Measurements from ENCODE around the gene EXOC4.

Gene EXOC4

GRCh38 chr7:133452577-133452976 is 199.7 kb downstream of the EXOC4 start:
- no peaks in the 10 kb centered on the region for H3K36me3 ChIP-seq (ENCODE audit: control insufficient read depth, insufficient read depth, low read length)
- no peak for TF ChIP-seq CTCF (IDR thresholded peaks at IDR 0.05; ENCODE audit: insufficient read depth, low read length, poor library complexity, severe bottlenecking)
- no peak for DNase-seq (ENCODE audit: extremely low read depth, insufficient read length)
- no peak overlapping the region for H3K4me3 ChIP-seq (replicated peaks; ENCODE audit: low read depth, low read length)
- H3K27me3 ChIP-seq (replicated peaks; ENCODE audit: control insufficient read depth, insufficient read depth, low read length) = no peaks in the 10 kb centered on the region

GRCh38 chr7:133458688-133459087 is 205.8 kb downstream of the EXOC4 start:
- H3K27me3 ChIP-seq (replicated peaks; ENCODE audit: control insufficient read depth, insufficient read depth, low read length) = no peaks in the 10 kb centered on the region

GRCh38 chr7:133461421-133461820 is 208.5 kb downstream of the EXOC4 start:
- no peak for DNase-seq (ENCODE audit: extremely low read depth, insufficient read length)
- TF ChIP-seq CTCF (IDR thresholded peaks at IDR 0.05; ENCODE audit: insufficient read depth, low read length, poor library complexity, severe bottlenecking) = no peak
- H3K4me3 ChIP-seq (replicated peaks; ENCODE audit: low read depth, low read length) = no peak overlapping the region
- H3K36me3 ChIP-seq (ENCODE audit: control insufficient read depth, insufficient read depth, low read length) = no peaks in the 10 kb centered on the region
- H3K27me3 ChIP-seq (replicated peaks; ENCODE audit: control insufficient read depth, insufficient read depth, low read length) = no peaks in the 10 kb centered on the region

More at GRCh38 chr7:133458688-133459087, 205.8 kb downstream of the EXOC4 start:
- no peak for DNase-seq (ENCODE audit: extremely low read depth, insufficient read length)
- TF ChIP-seq CTCF (IDR thresholded peaks at IDR 0.05; ENCODE audit: insufficient read depth, low read length, poor library complexity, severe bottlenecking) = no peak
- Histone ChIP-seq H3K36me3 (ENCODE audit: control insufficient read depth, insufficient read depth, low read length) (no peaks in the 10 kb centered on the region), H3K4me3 (replicated peaks; ENCODE audit: low read depth, low read length) (no peak overlapping the region)

- no peaks in the 10 kb centered on the region for H3K27me3 ChIP-seq (replicated peaks; ENCODE audit: control insufficient read depth, insufficient read depth, low read length)
- no peak for TF ChIP-seq CTCF (IDR thresholded peaks at IDR 0.05; ENCODE audit: insufficient read depth, low read length, poor library complexity, severe bottlenecking)
- no peaks in the 10 kb centered on the region for H3K36me3 ChIP-seq (ENCODE audit: control insufficient read depth, insufficient read depth, low read length)
- DNase-seq (ENCODE audit: extremely low read depth, insufficient read length) = no peak
- H3K4me3 ChIP-seq (replicated peaks; ENCODE audit: low read depth, low read length) = no peak overlapping the region
These were observed 222.8 kb downstream of the EXOC4 start for GRCh38 chr7:133475655-133476054.

- no peaks in the 10 kb centered on the region for H3K36me3 ChIP-seq (ENCODE audit: control insufficient read depth, insufficient read depth, low read length)
- H3K4me3 ChIP-seq (replicated peaks; ENCODE audit: low read depth, low read length) = no peak overlapping the region
- TF ChIP-seq CTCF (IDR thresholded peaks at IDR 0.05; ENCODE audit: insufficient read depth, low read length, poor library complexity, severe bottlenecking) = no peak
- H3K27me3 ChIP-seq (replicated peaks; ENCODE audit: control insufficient read depth, insufficient read depth, low read length) = no peaks in the 10 kb centered on the region
- DNase-seq (ENCODE audit: extremely low read depth, insufficient read length) = no peak
These were observed 224.9 kb downstream of the EXOC4 start for GRCh38 chr7:133477791-133478190.

GRCh38 chr7:133478591-133479135 is 225.8 kb downstream of the EXOC4 start:
- no peak for DNase-seq (ENCODE audit: extremely low read depth, insufficient read length)
- no peak for TF ChIP-seq CTCF (IDR thresholded peaks at IDR 0.05; ENCODE audit: insufficient read depth, low read length, poor library complexity, severe bottlenecking)
- Histone ChIP-seq H3K27me3 (replicated peaks; ENCODE audit: control insufficient read depth, insufficient read depth, low read length) (no peaks in the 10 kb centered on the region), H3K4me3 (replicated peaks; ENCODE audit: low read depth, low read length) (no peak overlapping the region), H3K36me3 (ENCODE audit: control insufficient read depth, insufficient read depth, low read length) (no peaks in the 10 kb centered on the region)

Measured in GM06990 (cell line).